GM19025 (cell line): ENCODE results near the gene CACNA2D3.

Experiments
- ATAC-seq: cut with Tn5 transposase; IDR thresholded peaks from one replicate; pipeline ENCODE4 v1.9.1; 2021; ENCODE audit warnings: mild to moderate bottlenecking, low read depth, moderate library complexity; ENCODE audit not compliant: unreplicated experiment

Gene CACNA2D3

DNA sequence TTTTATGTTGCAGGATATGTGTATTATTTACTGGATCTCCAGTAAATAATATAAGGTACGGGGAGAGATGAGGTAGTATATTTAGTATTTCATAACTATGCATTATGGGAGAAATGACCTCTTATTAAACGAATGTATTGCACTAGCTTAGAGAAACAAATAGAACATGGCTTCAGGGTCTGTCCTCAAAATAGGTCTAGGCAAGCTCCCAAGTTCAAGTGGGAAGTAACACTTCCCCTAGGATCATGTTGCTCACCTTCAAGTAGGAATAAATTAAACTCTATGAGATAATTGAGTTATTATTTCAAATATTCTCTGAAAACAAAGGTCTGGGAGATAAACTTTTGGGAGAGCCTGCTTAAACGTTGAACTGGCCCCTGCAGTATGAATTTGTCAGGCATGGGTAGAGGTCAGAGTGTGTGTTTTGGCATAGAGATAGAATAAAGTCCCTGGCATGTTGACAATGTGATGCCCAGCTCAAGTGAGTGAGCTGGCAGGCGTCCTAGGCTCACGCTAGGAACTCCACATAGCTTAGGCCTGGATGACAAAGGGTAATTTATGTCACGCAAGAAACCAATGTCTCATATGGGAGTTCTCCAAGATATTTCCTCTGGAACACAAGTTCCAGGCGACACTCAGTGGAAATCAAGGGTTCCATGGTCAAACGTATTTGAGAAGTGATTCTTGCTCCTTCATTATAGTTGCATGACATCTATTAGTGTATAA, 236.8 kb downstream of the CACNA2D3 start:
- ATAC-seq = no peak

DNA sequence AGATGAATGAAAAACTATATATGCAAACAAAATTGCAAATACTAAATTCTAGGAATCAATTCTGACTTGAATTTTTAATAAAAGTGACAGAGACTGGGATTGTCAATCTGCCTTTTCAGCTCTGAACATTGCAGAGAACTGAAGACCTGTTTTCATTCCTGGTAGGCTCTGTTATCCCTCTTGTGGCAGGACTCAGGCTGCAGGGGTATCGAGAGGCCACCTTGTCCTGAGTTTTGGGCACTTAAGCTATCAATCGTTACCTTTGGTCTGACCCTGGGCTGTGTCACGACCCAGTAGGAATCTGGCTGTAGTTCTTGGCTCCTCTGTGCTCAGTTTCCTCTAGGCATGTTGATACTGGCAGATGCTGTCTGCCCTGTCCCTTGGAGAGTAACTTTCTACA, 238.0 kb downstream of the CACNA2D3 start:
- ATAC-seq = no peak

DNA sequence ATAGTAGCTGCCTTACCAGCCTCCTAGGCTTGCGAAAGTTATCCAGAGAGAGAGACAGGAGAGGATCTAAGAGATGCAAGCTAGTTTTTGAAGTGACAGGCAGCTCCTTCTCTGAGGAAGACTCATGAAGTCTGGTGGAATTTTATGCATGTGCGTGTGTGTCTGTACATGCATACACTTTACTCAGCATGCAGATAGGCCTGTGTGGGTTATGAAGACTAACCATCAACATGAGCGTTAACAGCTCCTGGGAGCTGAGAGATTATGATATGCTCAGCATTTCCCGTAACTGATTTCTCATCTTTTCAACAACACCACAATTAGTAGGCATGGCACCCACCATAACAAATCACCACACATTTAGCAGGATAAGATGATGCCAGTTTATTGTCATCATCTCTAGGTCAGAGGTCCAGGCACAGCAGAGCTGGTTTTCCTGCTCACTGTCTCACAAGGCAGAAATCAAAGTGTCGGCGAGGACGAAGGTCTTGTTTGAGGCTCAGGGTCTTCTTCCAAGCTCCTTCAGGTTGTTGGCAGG, 239.5 kb downstream of the CACNA2D3 start:
- ATAC-seq = no peak

- ATAC-seq = no peak
These were observed 243.8 kb downstream of the CACNA2D3 start for GRCh38 chr3:54366007-54366750.

- no peak for ATAC-seq
These were observed 244.5 kb downstream of the CACNA2D3 start for GRCh38 chr3:54366839-54367238.

GRCh38 chr3:54372232-54372631, 249.9 kb downstream of the CACNA2D3 start:
- ATAC-seq = no peak

- ATAC-seq = no peak
These were observed 252.0 kb downstream of the CACNA2D3 start for GRCh38 chr3:54374214-54374852.

DNA sequence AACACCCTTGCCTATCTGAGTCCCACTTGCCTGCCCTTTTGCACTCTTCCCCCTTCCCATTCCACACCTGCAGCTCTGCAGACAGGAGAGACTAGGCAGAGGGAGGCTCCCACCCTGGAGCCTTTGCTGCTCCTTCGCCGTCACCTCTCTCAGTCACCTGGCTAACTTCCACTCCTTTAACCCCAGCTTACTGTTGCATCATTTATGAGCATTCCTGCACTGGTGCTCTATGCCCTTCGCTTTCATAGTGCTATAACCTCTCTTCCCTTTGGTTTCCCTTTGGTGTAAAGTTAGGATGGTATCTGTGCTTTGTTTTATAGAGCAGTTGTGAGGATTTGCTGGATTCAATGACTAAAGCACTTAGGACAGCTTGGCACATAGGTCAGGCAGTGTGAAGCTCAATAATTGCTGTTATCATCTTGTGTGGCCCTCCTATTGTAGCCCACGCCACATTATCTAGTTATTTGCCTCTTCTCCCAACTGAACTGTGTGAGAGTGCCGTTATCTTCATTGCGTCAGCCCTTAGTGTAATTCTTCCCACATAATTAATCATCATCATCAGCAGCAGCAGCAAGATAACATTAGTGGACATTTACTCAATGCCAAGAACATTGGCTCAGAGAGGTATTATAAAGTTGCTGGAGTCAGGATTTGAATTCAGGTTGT, 253.9 kb downstream of the CACNA2D3 start:
- no peak for ATAC-seq

DNA sequence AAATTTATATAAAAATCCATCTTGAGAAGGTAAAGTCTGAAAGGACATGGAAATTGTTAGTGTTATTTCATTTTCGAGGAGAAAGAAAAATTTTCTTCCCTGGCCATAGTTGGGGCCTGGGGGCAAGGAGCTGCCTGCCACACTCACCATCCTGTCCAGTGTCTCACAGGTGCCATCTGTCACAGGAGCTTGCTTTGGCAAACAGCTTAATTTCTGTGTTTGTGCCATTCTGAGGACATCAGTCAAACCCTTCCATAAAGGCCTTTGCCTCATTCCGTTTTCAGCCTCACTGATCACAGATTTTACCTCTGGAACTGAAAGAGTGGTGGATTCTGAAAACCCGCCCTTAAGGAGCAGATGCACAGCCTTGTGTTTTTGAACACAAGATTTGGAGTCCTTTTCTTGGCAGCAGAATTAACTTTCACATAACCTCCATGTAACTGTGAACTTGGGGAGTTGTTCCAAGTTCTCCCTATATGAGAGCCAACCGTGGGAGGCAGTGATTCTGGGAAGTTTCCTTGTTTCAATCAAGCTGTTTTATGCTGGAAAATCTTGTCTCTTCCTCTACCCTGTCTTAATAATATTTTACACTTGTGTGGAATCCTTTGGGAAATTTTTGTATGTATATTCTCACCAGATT, 254.7 kb downstream of the CACNA2D3 start:
- ATAC-seq = no peak

GRCh38 chr3:54378184-54378583, 255.8 kb downstream of the CACNA2D3 start:
- no peak for ATAC-seq

- no peak for ATAC-seq
These were observed 261.9 kb downstream of the CACNA2D3 start for GRCh38 chr3:54384279-54384678.

- ATAC-seq = no peak
These were observed 268.2 kb downstream of the CACNA2D3 start for GRCh38 chr3:54390582-54390981.

DNA sequence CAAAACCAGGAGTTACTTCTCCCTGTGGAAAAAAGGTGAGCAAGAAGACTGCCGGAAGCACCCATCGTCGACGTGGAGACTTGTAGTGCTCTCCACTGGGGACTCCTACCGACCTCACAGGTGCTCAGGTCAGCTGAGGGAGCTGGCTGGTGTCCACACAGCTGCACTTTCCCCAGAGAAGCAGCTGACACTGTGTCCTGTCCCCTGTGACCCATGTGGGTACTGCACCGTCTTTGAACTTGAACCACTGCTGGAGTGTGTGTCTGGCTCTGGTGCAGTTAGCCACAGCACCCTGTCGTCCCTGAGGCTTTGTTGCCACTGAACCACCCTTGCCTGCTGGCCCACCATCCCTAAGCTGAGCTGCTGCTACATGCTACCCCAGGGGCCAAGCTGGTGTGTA, 270.8 kb downstream of the CACNA2D3 start:
- ATAC-seq = no peak

DNA sequence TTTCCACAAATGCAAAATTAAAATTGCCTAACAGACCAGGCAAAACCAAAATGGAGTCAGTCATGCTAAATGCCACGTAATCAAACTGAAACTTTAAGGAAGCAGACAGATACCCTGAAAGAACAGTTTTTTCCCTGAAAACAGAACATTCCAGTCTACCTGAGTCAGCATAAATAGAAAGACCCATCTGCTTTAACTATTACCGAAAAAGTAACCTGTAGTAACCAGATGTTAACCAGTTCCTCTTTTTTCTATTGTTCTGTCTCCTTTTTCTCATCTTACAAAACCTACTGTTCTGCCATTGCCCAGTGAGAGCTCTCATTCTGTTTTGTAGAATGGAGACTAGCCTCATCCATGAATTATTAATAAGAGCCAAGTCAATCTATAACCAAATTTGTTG, 286.0 kb downstream of the CACNA2D3 start:
- no peak for ATAC-seq

GRCh38 chr3:54421943-54422342, 299.6 kb downstream of the CACNA2D3 start:
- ATAC-seq = no peak

DNA sequence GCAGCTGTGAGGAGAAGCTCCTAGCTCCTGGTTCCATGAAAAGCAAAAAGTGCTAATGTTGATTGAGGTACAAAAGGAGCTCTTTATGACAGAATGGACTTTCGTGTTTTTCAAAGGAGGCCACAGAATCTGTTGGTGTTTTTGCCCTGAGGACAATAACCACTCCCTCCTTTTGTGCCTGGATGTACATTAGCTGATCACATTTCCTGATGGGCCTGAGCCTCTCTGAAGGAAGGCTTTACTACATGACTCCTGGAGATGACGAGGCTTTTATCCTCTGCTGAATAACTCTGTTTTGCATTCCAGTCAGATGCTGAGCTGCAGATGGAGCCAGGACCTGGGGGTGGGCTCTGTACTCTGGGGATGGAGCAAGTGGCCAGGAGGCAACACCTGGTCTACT, 301.9 kb downstream of the CACNA2D3 start:
- no peak for ATAC-seq

GRCh38 chr3:54426381-54426780, 304.0 kb downstream of the CACNA2D3 start:
- no peak for ATAC-seq

DNA sequence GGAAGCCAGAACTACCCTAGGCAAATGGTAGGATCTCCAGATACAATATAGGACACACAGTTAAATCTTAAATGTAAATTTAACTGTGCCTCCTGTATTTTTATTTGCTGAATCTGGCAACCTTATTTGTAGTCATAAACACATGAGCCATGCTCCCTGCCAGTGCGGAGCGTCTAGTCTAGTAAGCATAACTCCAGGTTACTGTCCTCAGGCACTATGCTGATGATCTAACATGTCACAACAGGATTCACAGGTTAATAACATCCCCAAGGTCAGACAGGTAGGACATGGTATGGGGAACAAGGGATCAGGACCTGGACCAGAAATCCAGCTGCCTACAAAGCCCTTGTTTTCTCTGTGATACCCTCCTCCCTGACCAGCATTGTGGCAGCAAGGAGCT, 305.1 kb downstream of the CACNA2D3 start:
- no peak for ATAC-seq

DNA sequence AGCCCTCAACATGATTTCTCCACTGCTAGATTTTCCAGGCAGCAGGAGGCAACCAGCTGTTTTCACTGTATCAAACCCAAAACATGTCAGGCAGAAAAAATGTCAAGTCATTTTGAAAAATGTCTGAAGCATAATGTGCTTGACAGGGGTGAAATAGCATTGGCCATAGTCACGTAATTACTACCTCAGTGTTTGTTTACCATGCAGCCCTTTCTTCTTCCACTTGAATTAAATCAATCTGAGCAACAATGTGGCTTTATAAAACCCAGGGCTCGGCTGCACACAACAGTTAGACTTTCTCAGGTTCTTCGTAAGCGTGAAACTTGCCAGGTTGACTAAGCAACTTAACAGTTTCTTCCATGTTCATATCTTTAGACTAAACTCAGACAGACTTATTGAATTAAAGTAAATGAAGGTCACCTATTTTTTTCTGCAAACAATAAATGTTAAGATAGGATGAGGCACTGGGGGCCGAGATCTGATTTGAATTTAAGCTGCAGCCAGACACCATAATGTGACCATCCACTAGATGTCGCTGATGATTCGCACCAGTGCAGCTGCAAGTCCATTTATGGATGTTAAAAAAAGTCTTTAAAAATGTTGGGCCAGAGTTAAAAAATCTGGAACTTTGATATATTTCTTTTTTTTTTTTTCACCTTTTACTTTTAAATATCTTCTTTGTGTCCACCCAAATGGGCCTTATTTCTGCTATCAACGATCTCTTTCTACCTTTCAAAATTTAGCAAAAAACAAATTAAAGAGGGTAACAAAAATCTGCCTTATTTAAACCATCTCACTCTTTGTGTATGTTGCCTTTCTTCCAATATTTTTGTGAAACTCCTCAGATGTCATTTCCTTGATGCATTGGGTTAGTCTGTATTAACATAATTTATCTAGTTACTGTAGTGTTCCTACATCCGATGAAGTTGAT, 305.9 kb downstream of the CACNA2D3 start:
- ATAC-seq = no peak
